ENCODE data around the gene ST7L.
"Not testable (repeated sequence)": the region's sequence is repeated elsewhere in the genome, so short reads cannot be mapped to it uniquely, and the experiment has no call there.

ST7L gene

GRCh38 chr1:112618721-112619517 lies at the start of gene ST7L:
Gene ST7L, minus strand, starts transcription at chr1:112619141. Its CDS starts 28 bp downstream, at chr1:112619113.
- peak; percentile 61 for DNase-seq

- no peak for DNase-seq
Measured at GRCh38 chr1:112666946-112667345, 48.0 kb upstream of the ST7L start.

GRCh38 chr1:112665857-112666256 lies 46.9 kb upstream of the ST7L start:
- DNase-seq = no peak

- no peak for DNase-seq
Measured at GRCh38 chr1:112651205-112651604, 32.3 kb upstream of the ST7L start.

GRCh38 chr1:112646225-112646624 lies 27.3 kb upstream of the ST7L start:
- DNase-seq = no peak

- no peak for DNase-seq
Measured at GRCh38 chr1:112643080-112643479, 24.1 kb upstream of the ST7L start.

GRCh38 chr1:112640437-112640836 lies 21.5 kb upstream of the ST7L start:
- not testable (repeated sequence) for DNase-seq

- no peak for DNase-seq
Measured at GRCh38 chr1:112638110-112638428, 19.1 kb upstream of the ST7L start.

GRCh38 chr1:112637254-112638109 lies 18.5 kb upstream of the ST7L start:
- DNase-seq = no peak

- no peak for DNase-seq
Measured at GRCh38 chr1:112636597-112637253, 17.8 kb upstream of the ST7L start.

GRCh38 chr1:112636056-112636455 lies 17.1 kb upstream of the ST7L start:
- no peak for DNase-seq

- DNase-seq = no peak
Measured at GRCh38 chr1:112634367-112634766, 15.4 kb upstream of the ST7L start.

- DNase-seq = no peak
Measured at GRCh38 chr1:112633628-112634027, 14.7 kb upstream of the ST7L start.

- DNase-seq = no peak
Measured at GRCh38 chr1:112629256-112629655, 10.3 kb upstream of the ST7L start.

GRCh38 chr1:112628516-112628915 lies 9.6 kb upstream of the ST7L start:
- DNase-seq = no peak

- DNase-seq = no peak
Measured at GRCh38 chr1:112626887-112627286, 7.9 kb upstream of the ST7L start.

GRCh38 chr1:112626193-112626592 lies 7.3 kb upstream of the ST7L start:
- DNase-seq = no peak

GRCh38 chr1:112625696-112626095 lies 6.8 kb upstream of the ST7L start:
- DNase-seq = no peak

- DNase-seq = not testable (repeated sequence)
Measured at GRCh38 chr1:112624493-112624892, 5.6 kb upstream of the ST7L start.

GRCh38 chr1:112620377-112620695 lies 1.4 kb upstream of the ST7L start:
- no peak for DNase-seq

- DNase-seq = peak; percentile 91
Measured at GRCh38 chr1:112619518-112620376, 806 bp upstream of the ST7L start, which contains the start of gene CAPZA1. Gene CAPZA1, plus strand, starts transcription at chr1:112619832. Its CDS starts 13 bp downstream, at chr1:112619845.

- DNase-seq = no peak
Measured at GRCh38 chr1:112618114-112618720, 724 bp downstream of the ST7L start.

Measured in activated naive CD4-positive, alpha-beta T cell treated with Interleukin-2 at 50 U/mL for 16 hours (primary cell).